SKM-1 (cell line): Measurements from ENCODE around the gene GMDS.
A peak's percentile ranks its signal among the peaks of the same experiment; 100 is the strongest.

ENCODE experiments used
- DNase-seq: peaks from one replicate; lab custom pipeline; 2025; ENCODE audit not compliant: unreplicated experiment; lab: John Stamatoyannopoulos, UW

The GMDS gene

DNA sequence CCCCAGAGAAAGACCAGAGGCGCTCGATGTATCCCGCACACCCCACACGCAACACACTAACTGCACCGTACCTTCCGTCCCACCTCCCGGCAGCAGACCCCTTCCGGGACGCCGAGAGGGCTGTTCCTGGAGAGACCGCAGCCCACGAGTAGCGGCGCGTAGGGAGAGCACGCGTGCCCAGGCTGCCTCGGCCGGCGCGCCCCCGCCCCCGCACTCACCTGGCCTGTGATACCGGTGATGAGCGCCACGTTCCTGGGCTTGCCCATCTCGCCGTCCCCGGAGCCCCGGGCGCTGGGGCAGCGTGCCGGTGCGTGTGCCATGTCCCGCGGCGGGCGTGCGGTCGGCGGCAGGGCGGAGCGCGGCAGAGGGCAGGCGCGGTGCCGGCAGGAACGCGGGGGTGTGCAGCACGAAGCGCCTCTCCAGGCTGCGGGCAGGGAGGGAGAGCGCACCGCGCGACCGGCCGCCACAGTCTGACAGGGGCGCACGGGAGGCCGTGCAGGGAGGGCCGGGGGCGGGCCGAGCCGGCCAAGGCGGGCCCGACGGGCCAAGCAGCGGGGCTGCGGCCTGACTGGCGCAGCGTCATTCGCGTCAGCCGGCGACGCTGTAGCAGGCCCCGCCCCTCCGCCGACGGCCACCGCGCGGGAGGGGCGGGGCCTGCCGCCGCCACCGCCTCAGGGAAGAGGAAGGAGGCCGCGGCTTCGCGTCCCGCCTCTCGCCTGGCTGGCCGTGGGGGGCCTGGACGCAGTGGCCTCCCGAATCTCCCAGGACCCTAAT is at the start of gene GMDS:
Gene GMDS, minus strand, starts transcription at position 503 of the 774 bp plus-strand sequence.
- DNase-seq = peak; percentile 62

DNA sequence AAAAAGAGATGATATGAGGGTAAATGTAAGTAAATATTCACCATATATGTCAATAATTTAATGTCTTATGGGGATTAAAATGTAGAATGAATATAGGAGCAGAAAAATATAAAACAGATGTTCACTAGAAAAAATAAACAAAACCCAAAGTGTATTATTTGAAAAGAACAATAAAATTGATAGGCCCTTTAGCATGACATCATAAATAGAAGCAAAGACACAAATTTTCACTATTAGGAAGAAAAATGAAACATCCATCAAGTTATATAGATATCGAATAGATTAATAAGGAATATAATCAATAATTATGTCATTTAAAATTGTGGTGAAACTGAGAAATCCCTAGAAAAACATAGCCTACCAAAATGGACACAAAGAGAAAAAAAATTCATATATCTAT is 40.1 kb upstream of the GMDS start:
- no peak for DNase-seq

DNA sequence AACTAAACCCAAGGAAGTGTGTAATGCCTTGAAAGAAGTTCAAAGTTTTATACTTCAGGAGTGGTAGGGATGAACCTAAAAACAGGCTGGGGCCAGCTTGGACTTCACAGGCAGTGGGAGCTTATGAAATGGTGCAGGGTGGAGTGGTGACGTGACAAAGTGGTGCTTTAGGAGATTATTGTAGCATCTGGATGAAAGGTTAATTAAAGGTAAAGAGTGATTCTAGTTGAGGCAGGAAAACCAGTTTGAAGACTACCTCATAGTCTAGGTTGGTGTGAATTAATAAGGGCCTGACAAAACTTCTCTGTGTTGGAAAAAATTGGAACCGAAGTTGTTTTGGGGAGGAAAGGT is 30.5 kb upstream of the GMDS start:
- DNase-seq = no peak

DNA sequence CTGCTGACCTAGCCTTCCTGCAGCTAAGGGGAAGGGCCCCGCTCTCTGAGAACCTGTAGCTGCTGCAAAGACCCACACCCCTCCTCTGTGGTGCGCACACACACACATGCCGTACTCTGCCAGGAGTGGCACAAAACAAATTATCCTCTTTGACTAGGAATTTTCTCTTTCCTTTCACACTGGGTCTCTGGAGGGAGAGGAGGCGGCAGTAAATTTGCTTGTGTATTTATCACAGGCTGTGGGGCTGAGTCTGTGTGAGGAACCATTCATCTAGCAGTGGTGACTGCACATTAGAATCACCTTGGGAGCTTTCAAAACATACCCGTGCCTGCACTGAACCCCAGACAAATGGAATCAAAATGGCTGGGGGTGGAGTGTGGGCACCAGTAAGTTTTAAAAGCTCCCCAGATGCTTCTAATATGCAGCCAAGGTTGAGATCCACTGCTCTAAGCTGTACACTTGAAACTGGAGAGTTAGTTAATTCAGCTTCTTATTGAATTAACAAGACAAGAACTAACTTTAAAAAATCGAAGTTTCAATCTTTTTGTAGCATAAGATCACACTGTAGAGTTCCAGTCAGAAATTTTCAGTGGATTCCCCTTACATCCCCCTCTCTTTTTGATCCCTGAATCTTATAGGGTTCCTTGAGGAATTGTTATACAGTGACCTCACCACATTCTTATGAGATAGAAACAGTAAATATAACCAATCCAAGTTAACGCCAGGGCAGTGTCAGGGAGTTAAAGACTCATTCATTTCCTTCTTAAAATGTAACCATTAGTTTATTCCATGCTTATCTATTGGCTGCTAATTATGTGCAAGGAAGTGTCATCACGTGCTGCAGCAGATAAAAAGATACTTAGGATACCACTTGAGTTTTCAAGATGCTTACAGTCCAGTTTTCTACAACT is 29.8 kb upstream of the GMDS start:
- DNase-seq = no peak

DNA sequence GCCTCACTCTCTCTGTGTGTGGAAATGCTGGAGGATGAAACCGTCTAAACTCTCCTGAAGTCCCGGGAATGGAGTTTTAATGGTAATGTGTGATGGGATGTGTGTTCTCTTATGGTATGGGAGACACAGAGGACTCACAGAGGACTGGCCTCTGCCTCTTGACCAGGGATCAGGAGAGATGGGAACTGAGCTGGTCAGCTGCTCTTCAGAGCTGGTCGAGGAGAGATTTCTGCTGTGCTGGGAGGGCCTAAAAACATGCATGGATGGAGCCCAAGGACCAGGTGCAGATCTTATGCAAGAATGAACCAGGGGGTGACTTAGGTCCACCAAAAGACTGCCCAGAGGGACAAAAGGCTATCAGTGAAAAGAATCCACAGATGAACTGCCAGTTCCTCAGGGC is 27.3 kb upstream of the GMDS start:
- no peak for DNase-seq

DNA sequence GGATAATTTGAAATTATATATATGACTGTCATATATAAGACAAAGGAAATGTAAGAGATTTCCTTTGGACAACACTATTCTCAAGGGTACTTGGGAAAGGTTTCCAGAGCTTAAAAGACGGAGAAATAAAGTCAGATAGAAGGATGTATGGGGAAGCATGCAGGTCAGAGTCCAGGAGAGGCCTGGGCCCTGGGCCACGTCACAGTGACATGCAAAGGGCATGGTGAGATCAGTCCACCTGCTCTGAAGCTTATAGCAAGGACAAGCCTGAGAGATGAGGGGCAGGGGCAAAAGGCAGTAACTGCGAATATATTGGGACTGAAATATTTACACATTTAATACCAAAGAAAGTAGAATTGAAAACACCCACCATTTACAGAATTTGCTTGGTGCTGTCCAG is 24.6 kb upstream of the GMDS start:
- no peak for DNase-seq

DNA sequence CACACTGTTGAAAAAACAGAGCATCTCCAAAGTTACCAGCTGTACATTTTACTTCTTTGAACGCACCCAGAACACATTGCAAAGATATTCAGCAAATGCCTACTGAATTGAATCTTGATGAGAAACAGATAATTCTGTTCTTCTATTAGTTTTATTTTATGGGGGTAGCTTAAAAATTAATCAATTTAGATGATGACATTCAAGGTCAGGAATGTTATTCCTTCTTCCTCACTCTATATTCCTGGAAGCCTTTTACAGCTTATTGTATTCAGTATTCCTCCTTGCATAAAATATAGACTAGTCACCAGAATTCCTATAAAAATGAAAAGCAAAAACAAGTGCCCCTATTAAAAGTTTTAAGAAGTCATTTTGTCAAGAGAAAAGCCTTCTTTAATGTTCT is 21.4 kb upstream of the GMDS start:
- no peak for DNase-seq

DNA sequence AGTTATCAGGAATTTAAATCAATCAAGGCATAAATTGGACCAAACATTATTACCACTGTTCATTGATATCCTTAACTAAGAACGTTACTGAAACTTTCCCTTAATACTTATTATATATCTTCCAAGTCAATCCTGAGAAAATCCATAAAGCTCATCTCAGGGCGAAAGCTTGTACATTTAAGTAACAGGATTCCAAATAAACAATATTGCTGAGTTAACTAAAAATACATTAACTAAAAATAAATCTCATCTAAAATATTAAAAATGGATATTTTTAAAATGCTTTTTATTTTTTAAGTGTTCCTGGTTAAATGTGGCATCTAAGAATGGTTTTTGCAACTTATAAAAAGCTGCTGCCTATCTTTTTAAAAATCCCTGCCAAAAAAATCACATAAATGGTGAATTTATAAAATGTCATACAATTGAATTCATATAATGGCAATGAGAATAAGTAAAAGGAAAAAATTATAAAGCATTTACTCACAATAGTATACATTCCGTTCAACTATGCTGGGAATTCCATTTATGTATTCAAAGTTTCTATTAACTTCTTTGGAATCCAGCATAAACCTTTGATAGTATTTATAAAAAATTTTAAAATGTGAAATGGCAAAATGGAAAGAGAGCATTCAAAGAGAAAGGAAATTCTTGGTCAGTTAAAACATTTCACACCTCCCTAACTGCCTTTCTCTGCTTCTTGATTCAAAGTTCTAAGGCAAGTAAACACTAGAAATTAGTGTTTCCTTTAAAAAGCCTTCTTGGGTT is 20.8 kb upstream of the GMDS start:
- no peak for DNase-seq

DNA sequence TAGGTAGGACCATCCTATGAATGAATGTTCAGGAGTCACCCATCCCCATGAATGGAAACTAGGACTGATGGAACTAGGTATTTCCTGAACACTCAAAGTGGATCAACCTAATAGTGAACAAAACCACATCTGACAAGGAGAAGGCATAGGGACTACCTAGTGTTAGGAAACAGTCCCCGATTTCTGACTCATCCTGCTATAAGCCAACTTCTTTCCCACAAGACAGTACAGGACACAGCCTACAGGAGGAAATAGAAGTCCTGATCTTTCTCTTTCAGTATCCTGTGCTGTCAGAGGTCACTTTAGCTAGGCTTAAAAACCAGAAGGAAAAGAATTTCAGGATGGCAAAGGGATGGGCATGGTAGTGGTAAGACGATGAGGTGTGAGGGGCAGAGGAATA is 19.5 kb upstream of the GMDS start:
- no peak for DNase-seq

DNA sequence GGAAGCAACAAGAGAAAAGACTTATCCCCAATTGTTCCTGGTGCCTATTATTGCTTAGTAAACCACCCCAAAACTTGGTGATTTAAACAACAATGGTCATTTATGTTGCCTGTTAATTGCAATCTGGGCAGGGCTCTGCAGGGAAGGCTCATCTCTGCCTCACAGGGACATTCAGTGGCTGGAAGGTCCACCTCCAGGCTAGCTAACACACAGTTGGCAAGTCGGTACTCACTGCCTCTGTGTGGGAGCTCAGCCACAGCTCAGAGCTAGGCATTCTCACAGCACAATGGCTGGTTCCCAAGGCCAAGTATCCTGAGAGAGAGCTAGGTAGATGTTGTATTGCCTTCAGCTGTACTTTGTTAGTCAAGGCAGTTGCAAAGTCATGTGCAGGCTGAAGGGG is 18.5 kb upstream of the GMDS start:
- DNase-seq = no peak

DNA sequence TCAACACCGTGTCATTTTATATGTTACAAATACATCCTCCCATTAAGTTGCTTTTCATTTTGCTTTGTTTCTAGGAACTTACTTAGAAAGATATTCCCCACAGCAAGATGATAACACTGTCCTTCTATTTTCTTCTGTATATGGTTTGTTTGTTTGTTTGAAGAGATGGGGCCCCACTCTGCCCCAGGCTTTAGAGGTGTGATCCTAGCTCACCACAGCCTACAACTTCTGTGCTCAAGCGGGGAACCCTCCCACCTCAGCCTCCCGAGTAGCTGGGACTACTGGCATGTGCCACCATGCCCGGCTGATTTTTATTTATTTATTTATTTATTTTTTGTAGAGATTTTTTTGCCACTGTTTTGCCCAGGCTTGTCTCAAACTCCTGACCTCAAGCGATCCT is 14.2 kb upstream of the GMDS start:
- no peak for DNase-seq

DNA sequence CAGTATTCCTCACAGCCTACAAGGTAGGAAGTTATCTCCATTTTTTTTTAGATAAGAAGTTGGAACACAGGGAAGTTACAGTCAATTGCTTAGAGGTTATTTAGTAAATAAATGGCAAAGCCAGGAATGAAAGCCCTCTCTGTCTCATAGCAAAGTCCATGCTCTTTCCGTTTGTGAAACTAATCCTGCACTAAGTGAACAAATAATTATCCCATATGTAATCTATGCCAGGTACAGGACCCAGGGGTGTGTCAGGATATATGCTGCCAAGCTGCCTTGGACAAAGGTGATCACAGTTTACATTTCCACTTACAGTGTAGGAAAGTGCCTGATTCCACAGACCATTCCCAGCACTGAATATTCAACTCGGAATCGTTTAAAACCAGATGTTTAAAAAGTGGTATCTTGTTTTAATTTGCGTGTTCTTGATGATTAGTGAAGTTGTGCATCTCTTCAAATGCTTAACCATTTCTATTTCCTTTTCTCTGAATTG is 13.6 kb upstream of the GMDS start:
- DNase-seq = no peak

DNA sequence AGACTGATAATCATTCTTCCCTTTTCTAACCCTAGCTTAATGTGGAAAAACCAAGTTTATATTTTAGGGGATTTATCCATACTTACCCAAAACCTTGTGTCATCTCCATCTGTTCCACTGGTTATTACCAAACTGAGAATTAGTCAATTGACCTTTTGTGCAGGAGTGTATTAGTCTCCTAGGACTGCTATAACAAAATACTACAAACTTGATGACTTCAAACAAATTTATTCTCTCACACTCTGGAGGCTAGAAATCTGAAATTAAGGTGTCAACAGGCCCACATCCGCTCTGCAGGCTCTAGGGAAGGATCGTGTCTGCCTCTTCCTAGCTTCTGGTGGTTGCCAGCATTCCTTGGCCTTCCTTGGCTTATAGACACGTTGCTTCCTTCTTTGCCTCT is 12.7 kb upstream of the GMDS start:
- DNase-seq = no peak

DNA sequence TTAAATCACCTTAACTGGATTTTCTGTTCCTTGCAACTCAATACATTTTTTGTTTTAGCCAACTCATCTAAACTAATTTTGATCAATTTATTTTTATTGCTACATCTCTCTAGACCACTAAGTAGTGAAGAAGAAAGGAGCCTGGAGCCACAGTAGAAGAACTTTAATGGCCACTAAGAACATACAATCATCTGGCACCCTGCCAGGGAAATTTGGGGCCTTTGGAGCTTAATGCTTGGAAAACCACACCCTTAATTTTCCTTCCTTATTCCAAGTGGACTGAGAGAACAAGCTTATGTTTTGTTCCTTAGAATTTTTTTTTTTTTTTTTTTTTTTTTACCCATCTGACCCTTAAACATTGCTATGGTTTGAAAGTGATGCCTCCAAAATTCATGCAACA is 12.0 kb upstream of the GMDS start:
- no peak for DNase-seq

DNA sequence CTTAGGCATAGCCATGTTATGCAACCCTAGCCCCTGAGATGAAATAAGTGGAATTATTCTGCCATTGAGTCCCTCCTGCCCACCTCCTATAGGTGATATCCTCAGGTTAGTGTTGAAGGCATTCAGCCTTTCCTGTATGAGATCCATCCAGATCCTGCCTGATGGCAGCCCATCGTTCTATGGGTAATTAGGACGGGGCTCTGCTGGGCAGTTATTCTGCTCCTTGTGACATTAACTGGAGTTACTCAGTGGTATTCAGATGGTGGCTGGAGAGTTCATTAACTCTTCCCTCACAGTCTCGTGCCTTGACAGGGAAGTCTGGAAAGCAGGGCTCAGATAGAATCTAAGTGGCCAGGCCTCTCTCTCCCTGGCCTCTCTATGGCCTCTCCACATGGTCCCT is 9.3 kb upstream of the GMDS start:
- no peak for DNase-seq

DNA sequence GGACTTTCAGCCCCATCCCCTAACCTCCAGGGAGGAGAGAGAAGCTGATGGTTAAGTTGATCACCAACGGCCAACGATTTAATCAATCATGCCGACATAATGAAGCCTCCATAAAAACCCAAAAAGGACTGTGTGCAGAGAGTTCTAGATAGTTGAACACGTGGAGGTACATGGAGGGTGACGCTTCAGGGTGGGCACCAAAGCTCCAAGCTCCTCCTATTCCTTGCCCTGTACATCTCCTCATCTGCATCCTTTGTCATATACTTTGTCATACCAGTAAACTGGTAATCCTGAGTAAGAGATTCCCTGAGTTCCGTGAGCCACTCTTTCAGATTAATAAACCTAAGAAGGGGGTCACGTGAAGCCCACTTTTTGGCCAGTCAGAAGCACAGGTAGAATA is 3.7 kb upstream of the GMDS start:
- DNase-seq = no peak

DNA sequence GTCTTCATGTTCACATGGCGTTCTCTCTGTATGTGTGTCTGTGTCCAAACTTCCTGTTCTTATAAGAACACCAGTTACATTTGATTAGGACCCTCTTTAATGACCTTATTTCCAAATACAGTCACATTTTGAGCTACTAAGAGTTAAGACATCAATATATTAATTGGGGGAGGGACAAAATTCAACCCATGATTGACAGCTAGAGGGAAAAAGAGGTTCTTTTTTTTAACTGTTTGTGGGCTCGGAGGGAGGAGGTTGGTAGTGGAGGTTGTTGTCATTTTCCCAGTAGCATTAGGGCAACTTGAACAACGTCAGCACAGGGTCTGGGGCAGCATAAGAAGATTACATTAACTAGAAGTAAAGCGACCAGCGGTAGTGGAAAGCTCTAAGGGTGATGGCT is 2.3 kb upstream of the GMDS start:
- no peak for DNase-seq

DNA sequence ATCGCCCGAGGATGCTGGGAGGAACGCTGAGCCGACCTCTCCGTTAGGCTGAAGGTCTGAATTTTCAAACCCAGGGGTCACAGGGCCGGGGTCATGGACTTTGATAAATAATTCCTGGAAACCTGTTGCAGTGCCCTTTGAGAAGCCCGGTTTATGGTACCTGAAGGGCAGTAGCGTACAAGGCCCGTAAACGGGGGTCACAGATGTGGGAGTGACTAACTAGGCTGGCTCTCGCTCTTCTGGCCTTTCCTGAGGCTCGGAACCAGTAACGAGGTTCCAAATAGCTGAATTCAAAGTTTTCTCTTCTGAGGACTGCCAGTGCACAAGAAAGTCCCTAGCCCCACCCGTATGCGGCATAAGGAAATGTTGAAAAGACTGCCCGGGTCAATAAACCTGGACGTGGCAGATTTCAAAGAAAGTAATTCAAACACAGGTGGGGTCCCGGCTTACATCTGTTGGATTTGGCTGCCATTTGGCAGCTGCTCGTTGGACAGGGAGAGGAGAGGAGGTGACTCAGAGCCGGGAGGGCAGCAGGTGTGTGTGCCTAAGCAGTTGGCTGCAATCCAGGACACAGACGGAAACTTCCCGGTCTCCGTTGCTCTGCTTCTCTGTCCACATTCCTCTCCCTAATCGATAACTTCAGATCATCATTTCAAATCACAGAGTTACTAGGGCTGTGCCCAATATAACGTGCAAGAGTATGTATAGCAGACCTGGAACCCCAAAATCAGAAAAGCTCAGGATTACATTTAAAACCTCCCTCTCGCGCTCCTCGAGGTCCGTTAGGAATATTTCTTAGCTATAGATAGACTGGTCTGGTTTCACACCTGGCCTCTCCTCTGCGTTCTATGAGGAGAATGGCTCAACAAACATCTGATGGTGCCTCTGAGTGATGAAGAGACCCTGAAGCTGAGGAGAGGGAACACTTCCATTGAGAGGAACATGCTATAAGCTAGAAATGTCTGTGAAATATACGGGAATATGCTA is 765 bp upstream of the GMDS start:
- DNase-seq = no peak

DNA sequence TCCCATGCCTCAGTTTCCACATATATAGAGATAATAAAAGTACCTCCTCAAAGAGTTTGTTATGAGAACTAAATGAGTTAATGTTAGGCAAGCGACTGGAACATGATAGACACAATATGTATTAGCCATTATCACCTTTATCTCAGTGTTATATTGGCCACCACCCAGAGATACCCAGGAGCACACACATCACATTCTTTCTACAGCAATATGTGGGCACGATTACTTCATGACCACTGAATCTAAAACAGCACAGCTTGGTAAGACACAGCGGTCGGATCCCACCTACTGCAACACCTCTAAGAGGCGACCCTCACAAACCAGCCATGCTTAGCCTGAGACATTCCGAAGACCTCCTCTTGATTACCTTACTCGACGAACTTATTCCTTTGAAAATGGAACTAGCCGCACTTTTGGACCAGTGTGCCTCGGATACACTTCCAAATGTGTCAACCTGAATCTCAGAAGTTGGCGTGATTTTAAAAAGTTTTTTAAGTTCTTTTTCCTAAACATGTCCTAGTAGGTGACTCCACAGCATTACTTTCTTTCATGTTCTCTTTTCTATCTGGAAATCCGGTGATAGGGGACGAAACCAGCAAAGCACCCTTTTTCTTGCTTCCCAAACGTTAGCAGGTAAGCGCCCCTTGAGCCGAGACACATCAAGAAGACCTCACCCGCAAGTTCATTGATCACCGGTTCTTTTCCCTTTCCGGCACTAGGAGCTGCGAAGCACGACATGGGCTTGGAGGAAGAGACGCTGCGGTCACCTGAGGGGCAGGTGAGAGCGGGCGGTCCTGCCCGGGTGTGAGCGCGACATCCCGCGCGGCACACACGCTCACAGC is 923 bp downstream of the GMDS start:
- no peak for DNase-seq

DNA sequence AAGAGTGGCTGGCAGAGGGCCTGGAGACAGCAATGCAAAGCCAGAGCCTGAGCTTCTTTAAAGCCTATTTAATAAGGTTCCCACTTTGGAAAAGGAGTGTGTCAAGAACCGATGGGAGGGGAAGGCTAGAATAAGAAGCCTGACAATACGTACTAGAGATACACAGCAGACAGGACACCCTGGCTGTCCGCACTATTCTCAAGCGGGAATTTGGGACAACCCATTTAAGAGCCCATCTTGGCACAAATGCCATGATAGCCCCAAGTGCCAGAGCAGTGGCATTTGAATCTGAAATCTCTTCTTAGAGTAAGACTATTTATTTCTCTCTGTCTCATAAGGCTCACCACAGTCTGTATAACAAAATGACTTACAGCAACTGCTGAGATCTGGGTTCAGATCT is 3.1 kb downstream of the GMDS start:
- no peak for DNase-seq
